Kasumi-1 (cell line): ENCODE measurements around the gene ANK3.
A peak's percentile ranks its signal among the peaks of the same experiment; 100 is the strongest.

ENCODE experiments used
- DNase-seq, 2 experiments: peaks; one replicate each; lab custom pipeline; 2025; lab: John Stamatoyannopoulos, UW

ANK3 gene

GRCh38 chr10:60029475-60029874 lies 360.2 kb downstream of the ANK3 start:
- no peak for DNase-seq

DNA sequence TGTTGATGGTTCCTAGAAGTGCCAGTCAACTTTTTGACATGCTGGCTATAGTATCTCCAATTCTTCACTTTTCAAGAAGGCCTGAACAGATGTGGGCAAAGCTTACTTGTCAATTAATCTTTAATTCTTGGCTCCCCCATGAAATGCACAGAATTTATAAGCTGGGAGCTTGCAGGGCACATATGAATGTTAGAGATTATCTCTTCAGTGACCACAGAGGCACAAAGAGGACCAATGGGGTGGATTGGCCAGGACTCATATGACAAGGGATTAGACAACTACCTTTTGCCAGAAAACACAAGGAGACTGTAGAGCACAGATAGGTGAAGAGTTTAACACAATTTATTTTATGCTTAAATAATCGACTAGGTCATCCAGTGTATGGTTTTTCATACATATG lies 361.6 kb downstream of the ANK3 start:
- DNase-seq = no peak

GRCh38 chr10:60025279-60025678 lies 364.4 kb downstream of the ANK3 start:
- DNase-seq = no peak

GRCh38 chr10:60024506-60024905 lies 365.2 kb downstream of the ANK3 start:
- no peak for DNase-seq

GRCh38 chr10:60023155-60023877 lies 366.4 kb downstream of the ANK3 start:
- no peak for DNase-seq

GRCh38 chr10:60021361-60021760 lies 368.3 kb downstream of the ANK3 start:
- DNase-seq = no peak

DNA sequence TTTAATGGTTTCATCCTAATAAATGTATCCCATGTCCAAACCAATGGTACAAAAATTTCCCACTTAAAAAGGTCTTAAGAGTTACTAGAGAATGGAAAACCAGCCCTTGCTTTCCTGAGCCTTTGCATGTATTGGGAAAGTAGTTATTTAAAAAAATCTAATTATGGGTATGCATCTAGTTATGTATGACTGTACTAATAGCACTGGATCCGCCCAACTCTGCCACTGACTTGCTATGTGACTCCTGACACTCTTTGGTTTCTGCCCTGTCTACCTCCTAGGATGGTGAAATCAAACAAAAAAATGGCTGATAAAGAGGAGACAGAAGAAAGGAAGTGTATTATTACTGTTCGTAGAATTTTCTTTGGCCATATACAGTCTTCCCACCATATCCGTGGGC lies 372.9 kb downstream of the ANK3 start:
- DNase-seq = no peak

DNA sequence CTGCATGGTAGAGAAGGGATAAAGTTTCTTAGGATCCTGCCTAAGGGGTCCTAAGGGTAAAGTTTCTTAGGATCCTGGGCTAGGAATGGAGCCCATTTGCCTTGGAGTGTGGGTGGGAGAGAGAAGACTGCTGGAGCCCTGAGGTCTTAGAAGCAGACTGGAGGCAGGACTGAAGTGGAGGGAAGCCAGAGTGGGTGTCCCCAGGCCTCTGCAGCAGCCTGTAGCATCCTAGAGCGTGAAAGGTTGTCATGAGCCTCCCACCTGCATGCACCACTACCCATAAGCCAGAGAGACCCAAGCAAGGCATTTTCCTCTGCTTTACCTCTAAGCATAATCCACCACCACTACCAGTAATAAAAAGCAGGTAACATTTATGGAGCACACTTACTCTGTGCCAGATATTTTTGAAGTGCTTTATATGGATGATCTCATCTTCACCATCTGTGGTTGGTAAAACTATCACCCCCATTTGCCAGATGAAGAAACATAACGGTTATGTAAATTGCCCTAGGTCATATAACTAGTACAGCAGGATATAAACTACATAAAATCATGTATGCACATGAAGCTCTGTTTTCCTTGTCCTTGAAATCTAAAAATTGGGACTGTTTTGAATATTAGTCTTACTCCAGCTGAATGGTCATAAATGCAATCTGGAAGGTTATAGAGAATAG lies 379.8 kb downstream of the ANK3 start:
- no peak for DNase-seq

DNA sequence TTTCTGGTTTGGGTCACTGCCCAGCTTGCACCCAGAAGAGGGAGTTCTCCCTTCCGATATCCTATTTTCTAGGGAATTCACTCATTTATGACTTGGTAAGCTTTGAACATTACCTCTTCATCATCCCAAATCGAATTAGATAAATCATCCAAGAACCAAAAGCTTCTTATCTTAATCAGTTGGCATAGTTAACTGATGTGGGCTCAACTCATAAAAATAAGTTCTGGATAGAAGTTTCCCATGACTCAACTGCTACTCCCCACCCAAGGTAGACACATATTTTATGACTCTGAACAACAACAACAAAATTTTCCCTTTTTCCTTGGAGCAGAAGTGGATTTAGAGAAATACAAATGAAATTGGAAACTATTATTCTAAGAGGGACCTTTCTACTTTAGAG lies 380.4 kb downstream of the ANK3 start:
- no peak for DNase-seq

DNA sequence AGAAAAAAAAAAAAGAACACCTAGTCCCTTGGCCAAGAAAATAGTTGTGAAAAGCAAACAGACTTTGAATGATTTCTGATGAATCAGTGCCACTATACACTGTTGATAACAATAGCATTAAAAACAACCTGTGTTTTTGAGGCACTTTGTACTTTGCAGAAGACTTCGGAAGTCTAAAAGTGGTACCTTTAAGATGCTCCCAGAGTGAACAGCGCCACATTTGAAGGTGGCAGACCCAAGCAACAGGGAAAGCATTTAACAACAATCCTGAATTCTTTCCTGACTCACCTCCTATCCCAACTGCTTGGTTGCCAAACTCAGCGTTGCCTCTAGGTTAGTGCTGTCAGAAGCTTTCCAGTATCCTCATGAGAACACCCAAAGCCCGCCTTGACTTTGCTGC lies 380.9 kb downstream of the ANK3 start:
- no peak for DNase-seq

DNA sequence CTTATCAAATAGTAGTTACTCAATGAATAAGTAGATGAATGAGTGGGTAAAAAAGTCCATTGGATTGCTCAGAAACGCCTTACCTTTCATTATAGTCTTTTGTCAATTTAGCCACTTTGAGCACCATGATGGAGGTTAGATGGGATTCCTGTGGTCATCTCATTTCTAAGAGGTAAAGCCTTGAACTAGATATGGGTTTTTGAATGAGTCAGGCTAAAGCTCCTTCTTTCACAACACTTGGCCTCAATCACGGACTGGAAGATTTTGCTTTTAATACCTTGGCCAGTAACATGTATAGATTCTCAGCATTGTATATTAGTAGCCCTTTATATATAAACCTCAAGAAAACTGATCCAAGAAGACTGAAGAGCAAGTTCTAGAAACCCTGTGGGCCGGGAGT lies 383.6 kb downstream of the ANK3 start:
- no peak for DNase-seq

GRCh38 chr10:60003651-60004523 lies 385.8 kb downstream of the ANK3 start:
- no peak for DNase-seq

DNA sequence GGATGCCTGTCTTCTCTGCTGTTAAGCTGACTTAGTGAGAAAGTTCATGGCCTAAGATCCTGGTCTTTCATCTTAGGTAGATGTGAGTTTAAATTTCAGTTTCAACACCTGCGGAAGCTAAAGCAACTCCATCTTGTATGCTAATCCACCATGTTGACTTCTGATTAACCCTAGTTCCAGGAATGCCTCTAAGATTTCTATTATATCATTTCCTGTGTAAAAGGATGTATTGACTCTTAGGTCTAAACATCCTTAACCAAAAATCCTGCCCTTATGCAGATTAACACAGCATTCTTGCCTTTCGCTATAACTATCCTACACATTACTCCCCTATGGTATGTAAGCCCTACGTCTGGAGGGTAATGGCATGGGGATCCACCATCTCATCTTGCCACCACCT lies 388.9 kb downstream of the ANK3 start:
- no peak for DNase-seq

- no peak for DNase-seq
Measured at GRCh38 chr10:59997827-59998525, 391.7 kb downstream of the ANK3 start.

- DNase-seq = no peak
Measured at GRCh38 chr10:59995862-59996261, 393.8 kb downstream of the ANK3 start.

DNA sequence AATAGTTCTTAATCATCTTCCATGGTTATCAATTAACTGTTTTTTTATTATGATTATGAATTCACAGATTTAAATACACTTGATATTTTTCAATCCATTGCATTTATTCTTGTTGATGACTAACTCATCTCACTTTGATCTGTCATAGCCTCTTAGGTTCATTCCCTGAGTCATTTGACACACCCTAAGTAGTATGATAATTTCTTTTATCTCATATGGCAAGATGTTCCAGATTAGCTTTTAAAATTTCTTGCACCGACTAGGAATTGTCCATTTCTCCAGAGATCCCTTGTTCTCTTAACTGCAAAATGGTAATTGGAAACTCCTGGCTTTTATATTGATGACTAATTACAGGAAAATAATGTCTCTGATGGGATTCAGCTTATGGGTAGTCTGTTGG lies 395.7 kb downstream of the ANK3 start:
- no peak for DNase-seq

DNA sequence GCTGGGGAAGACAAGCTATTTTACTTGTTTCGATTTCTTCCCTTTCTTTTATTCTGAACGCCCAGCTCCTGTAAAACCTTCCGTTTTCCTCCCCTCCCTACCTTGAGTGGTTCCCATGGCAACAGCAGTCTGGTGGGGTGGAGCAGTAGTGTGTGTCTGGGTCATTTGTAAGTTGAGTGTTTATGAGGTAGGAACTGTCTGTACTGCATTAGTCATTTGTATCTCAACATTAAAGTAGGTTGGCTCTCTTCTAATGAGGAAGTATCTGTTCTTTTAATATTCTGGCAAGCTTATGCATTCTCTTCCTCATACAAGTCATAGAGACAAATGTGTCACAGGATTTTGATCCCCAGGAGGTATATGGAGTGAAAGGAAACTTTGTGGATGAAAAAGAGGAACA lies 398.0 kb downstream of the ANK3 start:
- DNase-seq = peak; percentile 92 to 94

- no peak for DNase-seq
Measured at GRCh38 chr10:59991117-59991516, 398.6 kb downstream of the ANK3 start.

DNA sequence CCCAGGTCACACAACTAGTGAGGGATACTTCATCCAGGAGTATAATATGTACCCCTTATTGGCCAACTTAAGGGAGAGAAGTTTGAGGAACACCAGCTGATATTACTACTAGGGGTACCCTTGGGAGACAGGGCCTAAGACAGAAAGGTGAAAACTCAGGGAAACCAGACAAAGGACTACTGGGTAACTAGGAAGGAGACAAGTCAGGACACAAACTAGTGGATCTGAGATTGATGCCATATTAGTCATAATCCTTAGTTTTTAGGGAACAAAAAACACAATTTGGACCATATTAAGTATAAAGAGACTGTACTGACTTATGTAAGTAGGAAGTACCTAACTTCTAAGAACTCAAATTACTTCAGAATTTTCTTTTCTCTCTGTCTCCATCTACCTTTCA lies 404.0 kb downstream of the ANK3 start:
- no peak for DNase-seq

DNA sequence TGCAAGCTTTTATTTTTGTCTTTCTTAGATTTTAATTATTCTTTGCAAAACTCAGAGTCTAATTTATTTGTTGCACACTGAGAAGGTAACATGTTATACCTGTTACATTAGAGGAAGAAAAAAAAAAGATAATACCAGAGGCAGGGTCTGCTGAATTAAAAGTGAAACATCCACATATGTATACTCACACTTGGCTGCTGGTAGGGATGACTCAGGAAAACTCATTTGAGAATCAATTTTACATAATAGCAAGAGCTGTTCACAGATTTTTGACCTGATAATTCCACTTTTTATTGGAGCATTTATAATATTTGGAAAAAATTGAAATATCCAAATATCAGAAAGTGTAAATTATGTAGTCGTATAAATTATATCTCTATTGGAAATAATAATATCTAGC lies 405.3 kb downstream of the ANK3 start:
- DNase-seq = no peak

GRCh38 chr10:59980356-59980755 lies 409.3 kb downstream of the ANK3 start:
- peak in 1 of 2 experiments; percentile 16 for DNase-seq

DNA sequence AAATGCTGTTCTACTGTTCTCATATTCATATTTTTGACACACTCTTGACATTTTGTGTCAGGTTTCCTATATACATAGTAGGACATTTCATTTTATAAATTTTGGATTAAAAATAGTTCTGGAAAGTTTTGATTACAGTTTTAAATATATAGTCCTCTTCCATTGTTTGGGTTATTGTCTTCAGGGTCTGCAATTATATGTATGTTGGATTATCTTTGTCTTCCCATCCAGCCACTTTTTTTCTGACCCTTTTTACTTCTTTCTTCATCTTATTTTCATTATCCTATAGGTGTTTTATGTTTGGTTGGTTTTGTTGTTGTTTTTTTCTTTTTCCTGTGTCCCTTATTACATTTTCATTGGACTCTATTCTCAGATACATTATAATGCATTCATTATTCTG lies 412.2 kb downstream of the ANK3 start:
- no peak for DNase-seq
